Skeletal muscle tissue (tissue), 4 donors: ENCODE measurements around the gene PTPRG. TPM values are rescaled to one million over a fixed set of nuclear protein-coding genes. Genes with fewer than 3 reads are reported as not detected.
A peak's percentile ranks its signal among the peaks of the same experiment; 100 is the strongest.
"Not testable (repeated sequence)": the region's sequence is repeated elsewhere in the genome, so short reads cannot be mapped to it uniquely, and the experiment has no call there.

Experiments
- H3K27ac ChIP-seq: one replicate; pipeline ENCODE4 v1.7.0; 2013; ENCODE audit warnings: mild to moderate bottlenecking, low read depth, low read length, inconsistent platforms
- H3K27me3 ChIP-seq, 3 donors: one replicate each; pipeline ENCODE4 v1.7.0; 2013; ENCODE audit warnings: low read length in 3 of 3; ENCODE audit not compliant: control insufficient read depth in 3 of 3, insufficient read depth in 3 of 3
- H3K36me3 ChIP-seq, 3 donors: one replicate each; pipeline ENCODE4 v1.7.0; 2013; ENCODE audit warnings: low read length in 3 of 3; ENCODE audit not compliant: control insufficient read depth in 3 of 3, insufficient read depth in 3 of 3
- H3K4me1 ChIP-seq, 3 donors: one replicate each; pipeline ENCODE4 v1.7.0; 2013; ENCODE audit warnings: low read length in 3 of 3, mild to moderate bottlenecking in 3 of 3; ENCODE audit not compliant: control insufficient read depth in 3 of 3, insufficient read depth in 3 of 3
- H3K4me3 ChIP-seq, 3 donors: one replicate each; pipeline ENCODE4 v1.7.0; 2013; ENCODE audit warnings: low read length in 3 of 3
- H3K9ac ChIP-seq, 3 donors: one replicate each; pipeline ENCODE4 v1.7.0; 2013; ENCODE audit warnings: low read length in 3 of 3, mild to moderate bottlenecking in 3 of 3, moderate library complexity in 2 of 3, low read depth in 1 of 3
- H3K9me3 ChIP-seq, 3 donors: one replicate each; pipeline ENCODE4 v1.7.0; 2013; ENCODE audit warnings: low read length in 3 of 3; ENCODE audit not compliant: control insufficient read depth in 3 of 3
- total RNA-seq: library from RNA; depleted of rRNA; stranded (reverse); fragments of >200 nt; gene quantifications from one replicate; pipeline ENCODE4 v1.2.3, GENCODE V29; 2014
- donor health status: Osteomylitis.

The PTPRG gene
- total RNA-seq, 1 donor from 2014 or later, result 48.5 TPM

- Histone ChIP-seq H3K4me3 (no peak overlapping the region), H3K9ac (no peak overlapping the region), H3K27ac (no peak overlapping the region), H3K27me3 (no peaks in the 10 kb centered on the region), H3K9me3 (no peaks in the 10 kb centered on the region), H3K36me3 (no peaks in the 10 kb centered on the region), H3K4me1 (peaks cover 29 to 32% (median 32%) of the 10 kb centered on the region in 3 donors)
Measured at GRCh38 chr3:61813636-61814035, 252.3 kb downstream of the PTPRG start.

GRCh38 chr3:61814674-61815073, 253.3 kb downstream of the PTPRG start:
- H3K9me3 ChIP-seq, result no peaks in the 10 kb centered on the region
- no peak overlapping the region for H3K9ac ChIP-seq
- H3K4me1 ChIP-seq, result peaks cover 22 to 24% (median 22%) of the 10 kb centered on the region in 3 donors
- H3K4me3 ChIP-seq, result no peak overlapping the region
- no peak overlapping the region for H3K27ac ChIP-seq
- no peaks in the 10 kb centered on the region for H3K27me3 ChIP-seq
- H3K36me3 ChIP-seq, result no peaks in the 10 kb centered on the region

- not testable (repeated sequence) for H3K36me3 ChIP-seq, H3K9me3 ChIP-seq, H3K27ac ChIP-seq, H3K4me1 ChIP-seq, H3K4me3 ChIP-seq, H3K9ac ChIP-seq, H3K27me3 ChIP-seq
Measured at GRCh38 chr3:61816304-61816703, 254.9 kb downstream of the PTPRG start.

GRCh38 chr3:61819861-61820260, 258.5 kb downstream of the PTPRG start:
- Histone ChIP-seq H3K4me3 (no peak overlapping the region), H3K36me3 (no peaks in the 10 kb centered on the region), H3K4me1 (peaks cover 0 to 9% (median 8%) of the 10 kb centered on the region in 3 donors), H3K27me3 (no peaks in the 10 kb centered on the region), H3K27ac (no peak overlapping the region), H3K9me3 (no peaks in the 10 kb centered on the region), H3K9ac (no peak overlapping the region)

GRCh38 chr3:61820306-61820992, 259.1 kb downstream of the PTPRG start:
- Histone ChIP-seq H3K27me3 (no peaks in the 10 kb centered on the region), H3K4me3 (no peak overlapping the region), H3K9ac (no peak overlapping the region), H3K9me3 (no peaks in the 10 kb centered on the region), H3K27ac (no peak overlapping the region), H3K36me3 (no peaks in the 10 kb centered on the region), H3K4me1 (peaks cover 0 to 9% (median 8%) of the 10 kb centered on the region in 3 donors)

- H3K4me1 ChIP-seq, result peaks cover 0 to 10% (median 8%) of the 10 kb centered on the region in 3 donors
Measured at GRCh38 chr3:61821823-61822251, 260.5 kb downstream of the PTPRG start.

GRCh38 chr3:61822588-61822987, 261.2 kb downstream of the PTPRG start:
- no peak overlapping the region for H3K4me3 ChIP-seq
- no peaks in the 10 kb centered on the region for H3K27me3 ChIP-seq
- peaks cover 0 to 10% (median 8%) of the 10 kb centered on the region in 3 donors for H3K4me1 ChIP-seq
- H3K9me3 ChIP-seq, result no peaks in the 10 kb centered on the region
- H3K9ac ChIP-seq, result no peak overlapping the region
- H3K27ac ChIP-seq, result peak overlapping the region; percentile 5
- H3K36me3 ChIP-seq, result no peaks in the 10 kb centered on the region

More at GRCh38 chr3:61821823-61822251, 260.5 kb downstream of the PTPRG start:
- Histone ChIP-seq H3K9me3 (no peaks in the 10 kb centered on the region), H3K27ac (peak overlapping the region; percentile 3), H3K36me3 (no peaks in the 10 kb centered on the region), H3K9ac (no peak overlapping the region), H3K27me3 (no peaks in the 10 kb centered on the region), H3K4me3 (peak overlapping the region in 2 of 3 donors; percentile 24 to 27)

GRCh38 chr3:61824553-61825135, 263.3 kb downstream of the PTPRG start:
- Histone ChIP-seq H3K9ac (no peak overlapping the region), H3K9me3 (no peaks in the 10 kb centered on the region), H3K4me1 (peaks cover 0 to 24% (median 17%) of the 10 kb centered on the region in 3 donors), H3K27me3 (no peaks in the 10 kb centered on the region), H3K4me3 (no peak overlapping the region), H3K36me3 (no peaks in the 10 kb centered on the region), H3K27ac (no peak overlapping the region)

GRCh38 chr3:61826161-61826560, 264.8 kb downstream of the PTPRG start:
- peaks cover 0 to 24% (median 17%) of the 10 kb centered on the region in 3 donors for H3K4me1 ChIP-seq
- no peak overlapping the region for H3K9ac ChIP-seq
- no peaks in the 10 kb centered on the region for H3K36me3 ChIP-seq
- H3K9me3 ChIP-seq, result no peaks in the 10 kb centered on the region
- no peak overlapping the region for H3K4me3 ChIP-seq
- no peaks in the 10 kb centered on the region for H3K27me3 ChIP-seq
- no peak overlapping the region for H3K27ac ChIP-seq

GRCh38 chr3:61828184-61828874, 267.0 kb downstream of the PTPRG start:
- Histone ChIP-seq H3K9me3 (no peaks in the 10 kb centered on the region), H3K27ac (no peak overlapping the region), H3K27me3 (no peaks in the 10 kb centered on the region), H3K4me3 (no peak overlapping the region), H3K4me1 (peaks cover 0 to 15% (median 9%) of the 10 kb centered on the region in 3 donors), H3K9ac (no peak overlapping the region), H3K36me3 (no peaks in the 10 kb centered on the region)
